GM18499 (cell line): Measurements from ENCODE around the gene ZHX3.

Experiments
- ATAC-seq: cut with Tn5 transposase; IDR thresholded peaks from one replicate; pipeline ENCODE4 v1.9.1; 2021; ENCODE audit warnings: moderate number of reproducible peaks; ENCODE audit not compliant: insufficient read depth, unreplicated experiment

ZHX3 gene

GRCh38 chr20:41317546-41318270 lies at the start of gene ZHX3:
Gene ZHX3, minus strand, starts transcription at chr20:41317731. Its CDS starts 112,815 bp downstream, at chr20:41204916.
- ATAC-seq: peak; percentile 73

GRCh38 chr20:41367393-41367695 lies 49.8 kb upstream of the ZHX3 start:
- no peak for ATAC-seq

GRCh38 chr20:41366546-41367392 lies 49.2 kb upstream of the ZHX3 start, which contains the start of gene EMILIN3:
Gene EMILIN3, minus strand, starts transcription at chr20:41366818. Its CDS starts 184 bp downstream, at chr20:41366634.
- ATAC-seq: no peak

GRCh38 chr20:41365777-41366545 lies 48.4 kb upstream of the ZHX3 start:
- no peak for ATAC-seq

GRCh38 chr20:41364967-41365765 lies 47.6 kb upstream of the ZHX3 start:
- no peak for ATAC-seq

GRCh38 chr20:41364236-41364855 lies 46.8 kb upstream of the ZHX3 start:
- ATAC-seq: no peak

GRCh38 chr20:41363601-41364000 lies 46.1 kb upstream of the ZHX3 start:
- no peak for ATAC-seq

- no peak for ATAC-seq
Observed at GRCh38 chr20:41362748-41363140, 45.2 kb upstream of the ZHX3 start.

- ATAC-seq: no peak
Observed at GRCh38 chr20:41361757-41362747, 44.5 kb upstream of the ZHX3 start.

GRCh38 chr20:41360831-41361756 lies 43.6 kb upstream of the ZHX3 start:
- ATAC-seq: no peak

GRCh38 chr20:41359541-41360011 lies 42.0 kb upstream of the ZHX3 start:
- no peak for ATAC-seq

- ATAC-seq: no peak
Observed at GRCh38 chr20:41358717-41359116, 41.2 kb upstream of the ZHX3 start.

GRCh38 chr20:41358230-41358629 lies 40.7 kb upstream of the ZHX3 start:
- ATAC-seq: no peak

GRCh38 chr20:41357424-41358163 lies 40.1 kb upstream of the ZHX3 start:
- no peak for ATAC-seq

GRCh38 chr20:41356951-41357350 lies 39.4 kb upstream of the ZHX3 start:
- ATAC-seq: no peak

GRCh38 chr20:41355598-41356203 lies 38.2 kb upstream of the ZHX3 start:
- ATAC-seq: no peak
